ENCODE measurements around the gene DYRK1A. TPM values are rescaled to one million over a fixed set of nuclear protein-coding genes. Genes with fewer than 3 reads are reported as not detected.

DYRK1A gene
- total and polyA plus RNA-seq, 2 of the 13 experiments (the other 11 are each of a cell fraction or from before 2014, with no cell fraction given): 24.6 to 34.2 TPM

DNA sequence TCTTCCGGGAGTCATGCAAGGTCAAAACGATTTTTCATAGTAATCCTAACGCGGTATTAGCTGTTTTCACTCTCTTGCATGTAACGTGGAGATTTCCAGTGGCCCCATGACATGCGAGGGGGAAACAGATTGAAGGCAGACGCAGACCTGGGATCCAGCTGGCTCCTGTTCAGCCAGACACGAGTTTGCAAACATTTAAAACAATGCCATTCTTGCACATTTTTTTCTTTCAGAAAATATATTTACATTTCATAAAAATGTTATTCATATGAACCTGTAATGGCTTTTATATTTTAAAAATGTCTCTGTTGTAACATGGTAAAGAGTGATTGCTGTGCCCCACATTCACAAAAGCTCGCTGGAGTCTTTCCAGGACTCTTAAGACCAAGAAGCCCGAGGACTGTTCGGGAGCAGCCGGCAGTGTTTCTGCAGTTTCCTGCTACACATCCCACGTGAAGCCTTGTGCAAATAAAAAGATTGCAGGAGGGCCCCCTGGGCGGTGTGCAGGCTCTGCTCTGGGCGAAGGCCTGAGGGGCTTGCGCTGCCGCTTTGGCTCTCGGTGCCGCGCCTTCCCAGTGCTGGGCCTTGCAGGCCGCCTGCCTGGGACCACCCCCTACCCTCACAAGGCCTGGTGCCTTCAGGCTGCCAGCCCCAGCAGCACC, 184.9 kb downstream of the DYRK1A start (continued):
- TF ChIP-seq, protein P1, sequence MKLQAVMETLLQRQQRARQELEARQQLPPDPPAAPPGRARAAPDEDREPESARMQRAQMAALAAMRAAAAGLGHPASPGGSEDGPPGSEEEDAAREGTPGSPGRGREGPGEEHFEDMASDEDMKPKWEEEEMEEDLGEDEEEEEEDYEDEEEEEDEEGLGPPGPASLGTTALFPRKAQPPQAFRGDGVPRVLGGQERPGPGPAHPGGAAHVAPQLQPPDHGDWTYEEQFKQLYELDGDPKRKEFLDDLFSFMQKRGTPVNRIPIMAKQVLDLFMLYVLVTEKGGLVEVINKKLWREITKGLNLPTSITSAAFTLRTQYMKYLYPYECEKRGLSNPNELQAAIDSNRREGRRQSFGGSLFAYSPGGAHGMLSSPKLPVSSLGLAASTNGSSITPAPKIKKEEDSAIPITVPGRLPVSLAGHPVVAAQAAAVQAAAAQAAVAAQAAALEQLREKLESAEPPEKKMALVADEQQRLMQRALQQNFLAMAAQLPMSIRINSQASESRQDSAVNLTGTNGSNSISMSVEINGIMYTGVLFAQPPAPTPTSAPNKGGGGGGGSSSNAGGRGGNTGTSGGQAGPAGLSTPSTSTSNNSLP (IDR thresholded peaks at IDR 0.05; ENCODE audit: low read depth, low read length): no peak
- no peak for TF ChIP-seq SMAD1 (CRISPR knock-in tag; IDR thresholded peaks at IDR 0.05; ENCODE audit: borderline replicate concordance, low read depth)
- TF ChIP-seq, protein P2, sequence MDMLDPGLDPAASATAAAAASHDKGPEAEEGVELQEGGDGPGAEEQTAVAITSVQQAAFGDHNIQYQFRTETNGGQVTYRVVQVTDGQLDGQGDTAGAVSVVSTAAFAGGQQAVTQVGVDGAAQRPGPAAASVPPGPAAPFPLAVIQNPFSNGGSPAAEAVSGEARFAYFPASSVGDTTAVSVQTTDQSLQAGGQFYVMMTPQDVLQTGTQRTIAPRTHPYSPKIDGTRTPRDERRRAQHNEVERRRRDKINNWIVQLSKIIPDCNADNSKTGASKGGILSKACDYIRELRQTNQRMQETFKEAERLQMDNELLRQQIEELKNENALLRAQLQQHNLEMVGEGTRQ (IDR thresholded peaks at IDR 0.05; ENCODE audit: low read depth, low read length): peak; percentile 28; the same call in 1 of the 2 replicates
- TF ChIP-seq, protein P2 (CRISPR knock-in tag; IDR thresholded peaks at IDR 0.05; ENCODE audit: borderline replicate concordance): peak; percentile 63; the same call in 1 of the 2 replicates
- TF ChIP-seq SSRP1 (CRISPR knock-in tag; IDR thresholded peaks at IDR 0.05): no peak
- no peak for TF ChIP-seq ZNF253 (CRISPR knock-in tag; IDR thresholded peaks at IDR 0.05; ENCODE audit: borderline replicate concordance)
- TF ChIP-seq E2F1 (CRISPR knock-in tag; IDR thresholded peaks at IDR 0.05): no peak
- TF ChIP-seq HMG20B (CRISPR knock-in tag; conservative IDR thresholded peaks at IDR 0.05): no peak
- TF ChIP-seq EHMT2 (IDR thresholded peaks at IDR 0.05; ENCODE audit: borderline replicate concordance, low read depth, low read length): no peak
- TF ChIP-seq, protein P3, sequence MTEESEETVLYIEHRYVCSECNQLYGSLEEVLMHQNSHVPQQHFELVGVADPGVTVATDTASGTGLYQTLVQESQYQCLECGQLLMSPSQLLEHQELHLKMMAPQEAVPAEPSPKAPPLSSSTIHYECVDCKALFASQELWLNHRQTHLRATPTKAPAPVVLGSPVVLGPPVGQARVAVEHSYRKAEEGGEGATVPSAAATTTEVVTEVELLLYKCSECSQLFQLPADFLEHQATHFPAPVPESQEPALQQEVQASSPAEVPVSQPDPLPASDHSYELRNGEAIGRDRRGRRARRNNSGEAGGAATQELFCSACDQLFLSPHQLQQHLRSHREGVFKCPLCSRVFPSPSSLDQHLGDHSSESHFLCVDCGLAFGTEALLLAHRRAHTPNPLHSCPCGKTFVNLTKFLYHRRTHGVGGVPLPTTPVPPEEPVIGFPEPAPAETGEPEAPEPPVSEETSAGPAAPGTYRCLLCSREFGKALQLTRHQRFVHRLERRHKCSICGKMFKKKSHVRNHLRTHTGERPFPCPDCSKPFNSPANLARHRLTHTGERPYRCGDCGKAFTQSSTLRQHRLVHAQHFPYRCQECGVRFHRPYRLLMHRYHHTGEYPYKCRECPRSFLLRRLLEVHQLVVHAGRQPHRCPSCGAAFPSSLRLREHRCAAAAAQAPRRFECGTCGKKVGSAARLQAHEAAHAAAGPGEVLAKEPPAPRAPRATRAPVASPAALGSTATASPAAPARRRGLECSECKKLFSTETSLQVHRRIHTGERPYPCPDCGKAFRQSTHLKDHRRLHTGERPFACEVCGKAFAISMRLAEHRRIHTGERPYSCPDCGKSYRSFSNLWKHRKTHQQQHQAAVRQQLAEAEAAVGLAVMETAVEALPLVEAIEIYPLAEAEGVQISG (CRISPR knock-in tag; IDR thresholded peaks at IDR 0.05): no peak
- TF ChIP-seq ZNF615 (CRISPR knock-in tag; IDR thresholded peaks at IDR 0.05; ENCODE audit: borderline replicate concordance): no peak
- no peak for TF ChIP-seq SKI (IDR thresholded peaks at IDR 0.05; ENCODE audit: partially characterized antibody)
- TF ChIP-seq ZNF737 (CRISPR knock-in tag; IDR thresholded peaks at IDR 0.05; ENCODE audit: borderline replicate concordance): no peak
- no peak for TF ChIP-seq KAT7 (CRISPR knock-in tag; IDR thresholded peaks at IDR 0.05; ENCODE audit: borderline replicate concordance)
- peak; percentile 82 for TF ChIP-seq ZNF687 (CRISPR knock-in tag; IDR thresholded peaks at IDR 0.05)
